ENCODE results near the gene CTNNA3.
A peak's percentile ranks its signal among the peaks of the same experiment; 100 is the strongest.
"Not testable (repeated sequence)": the region's sequence is repeated elsewhere in the genome, so short reads cannot be mapped to it uniquely, and the experiment has no call there.

Gene CTNNA3

GRCh38 chr10:67259319-67259929, 436.6 kb downstream of the CTNNA3 start:
- H3K27ac ChIP-seq (ENCODE audit: low read length), result no peak overlapping the region

GRCh38 chr10:67257427-67258144, 438.4 kb downstream of the CTNNA3 start:
- no peaks in the 10 kb centered on the region for H3K36me3 ChIP-seq (ENCODE audit: control insufficient read depth, low read depth, low read length)

More at GRCh38 chr10:67259319-67259929, 436.6 kb downstream of the CTNNA3 start:
- H3K9me3 ChIP-seq (ENCODE audit: control insufficient read depth, low read depth, low read length), result no peaks in the 10 kb centered on the region
- no peaks in the 10 kb centered on the region for H3K27me3 ChIP-seq (ENCODE audit: control insufficient read depth, insufficient read depth, low read length)
- H3K4me1 ChIP-seq (ENCODE audit: control insufficient read depth, low read depth, low read length), result peaks cover 5% of the 10 kb centered on the region
- no peaks in the 10 kb centered on the region for H3K36me3 ChIP-seq (ENCODE audit: control insufficient read depth, low read depth, low read length)
- no peak overlapping the region for H3K9ac ChIP-seq (ENCODE audit: low read length)
- H3K4me3 ChIP-seq (ENCODE audit: low read length), result no peak overlapping the region

DNA sequence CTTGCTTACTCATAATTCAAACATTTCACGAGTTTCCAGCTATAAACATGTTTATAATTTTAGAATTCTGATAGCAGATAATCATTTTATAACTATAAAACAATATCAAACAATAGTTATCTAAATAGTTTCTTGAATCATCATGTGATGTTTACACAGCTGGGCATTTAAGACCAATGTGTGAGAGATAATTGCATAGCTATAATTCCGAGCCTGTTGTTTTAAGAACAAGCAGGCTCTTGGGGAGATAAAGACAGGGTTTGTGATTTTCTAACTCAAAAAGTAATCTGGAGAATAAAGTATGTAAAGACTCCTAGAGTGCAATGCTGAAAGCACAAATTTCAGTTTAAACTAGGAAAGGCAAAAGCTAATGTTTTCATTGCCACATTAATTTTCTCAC, 439.0 kb downstream of the CTNNA3 start:
- no peak overlapping the region for H3K4me3 ChIP-seq (ENCODE audit: low read length)
- H3K9ac ChIP-seq (ENCODE audit: low read length), result no peak overlapping the region
- H3K9me3 ChIP-seq (ENCODE audit: control insufficient read depth, low read depth, low read length), result no peaks in the 10 kb centered on the region
- no peaks in the 10 kb centered on the region for H3K27me3 ChIP-seq (ENCODE audit: control insufficient read depth, insufficient read depth, low read length)
- no peak overlapping the region for H3K27ac ChIP-seq (ENCODE audit: low read length)
- no peaks in the 10 kb centered on the region for H3K4me1 ChIP-seq (ENCODE audit: control insufficient read depth, low read depth, low read length)
- no peaks in the 10 kb centered on the region for H3K36me3 ChIP-seq (ENCODE audit: control insufficient read depth, low read depth, low read length)

More at GRCh38 chr10:67257427-67258144, 438.4 kb downstream of the CTNNA3 start:
- H3K4me3 ChIP-seq (ENCODE audit: low read length), result no peak overlapping the region
- H3K27ac ChIP-seq (ENCODE audit: low read length), result no peak overlapping the region
- H3K27me3 ChIP-seq (ENCODE audit: control insufficient read depth, insufficient read depth, low read length), result no peaks in the 10 kb centered on the region
- no peak overlapping the region for H3K9ac ChIP-seq (ENCODE audit: low read length)
- no peaks in the 10 kb centered on the region for H3K9me3 ChIP-seq (ENCODE audit: control insufficient read depth, low read depth, low read length)
- H3K4me1 ChIP-seq (ENCODE audit: control insufficient read depth, low read depth, low read length), result no peaks in the 10 kb centered on the region

GRCh38 chr10:67250686-67251085, 445.3 kb downstream of the CTNNA3 start:
- Histone ChIP-seq H3K4me3 (ENCODE audit: low read length) (no peak overlapping the region), H3K27ac (ENCODE audit: low read length) (no peak overlapping the region), H3K9ac (ENCODE audit: low read length) (no peak overlapping the region), H3K9me3 (ENCODE audit: control insufficient read depth, low read depth, low read length) (no peaks in the 10 kb centered on the region), H3K4me1 (ENCODE audit: control insufficient read depth, low read depth, low read length) (no peaks in the 10 kb centered on the region), H3K36me3 (ENCODE audit: control insufficient read depth, low read depth, low read length) (no peaks in the 10 kb centered on the region), H3K27me3 (ENCODE audit: control insufficient read depth, insufficient read depth, low read length) (no peaks in the 10 kb centered on the region)

- Histone ChIP-seq H3K4me1 (ENCODE audit: control insufficient read depth, low read depth, low read length) (peaks cover 13% of the 10 kb centered on the region), H3K4me3 (ENCODE audit: low read length) (no peak overlapping the region), H3K9ac (ENCODE audit: low read length) (no peak overlapping the region), H3K9me3 (ENCODE audit: control insufficient read depth, low read depth, low read length) (no peaks in the 10 kb centered on the region), H3K27me3 (ENCODE audit: control insufficient read depth, insufficient read depth, low read length) (no peaks in the 10 kb centered on the region), H3K36me3 (ENCODE audit: control insufficient read depth, low read depth, low read length) (no peaks in the 10 kb centered on the region), H3K27ac (ENCODE audit: low read length) (no peak overlapping the region)
Measured at GRCh38 chr10:67246066-67246555, 449.9 kb downstream of the CTNNA3 start.

GRCh38 chr10:67242528-67242927, 453.5 kb downstream of the CTNNA3 start:
- Histone ChIP-seq H3K4me1 (ENCODE audit: control insufficient read depth, low read depth, low read length) (peaks cover 13% of the 10 kb centered on the region), H3K36me3 (ENCODE audit: control insufficient read depth, low read depth, low read length) (no peaks in the 10 kb centered on the region), H3K4me3 (ENCODE audit: low read length) (no peak overlapping the region), H3K9me3 (ENCODE audit: control insufficient read depth, low read depth, low read length) (no peaks in the 10 kb centered on the region), H3K27me3 (ENCODE audit: control insufficient read depth, insufficient read depth, low read length) (no peaks in the 10 kb centered on the region), H3K9ac (ENCODE audit: low read length) (no peak overlapping the region), H3K27ac (ENCODE audit: low read length) (no peak overlapping the region)

- H3K27ac ChIP-seq (ENCODE audit: low read length), result no peak overlapping the region
- H3K4me3 ChIP-seq (ENCODE audit: low read length), result no peak overlapping the region
- H3K4me1 ChIP-seq (ENCODE audit: control insufficient read depth, low read depth, low read length), result peaks cover 13% of the 10 kb centered on the region
- no peaks in the 10 kb centered on the region for H3K36me3 ChIP-seq (ENCODE audit: control insufficient read depth, low read depth, low read length)
- no peaks in the 10 kb centered on the region for H3K9me3 ChIP-seq (ENCODE audit: control insufficient read depth, low read depth, low read length)
- H3K27me3 ChIP-seq (ENCODE audit: control insufficient read depth, insufficient read depth, low read length), result no peaks in the 10 kb centered on the region
- no peak overlapping the region for H3K9ac ChIP-seq (ENCODE audit: low read length)
Measured at GRCh38 chr10:67241451-67241850, 454.5 kb downstream of the CTNNA3 start.

DNA sequence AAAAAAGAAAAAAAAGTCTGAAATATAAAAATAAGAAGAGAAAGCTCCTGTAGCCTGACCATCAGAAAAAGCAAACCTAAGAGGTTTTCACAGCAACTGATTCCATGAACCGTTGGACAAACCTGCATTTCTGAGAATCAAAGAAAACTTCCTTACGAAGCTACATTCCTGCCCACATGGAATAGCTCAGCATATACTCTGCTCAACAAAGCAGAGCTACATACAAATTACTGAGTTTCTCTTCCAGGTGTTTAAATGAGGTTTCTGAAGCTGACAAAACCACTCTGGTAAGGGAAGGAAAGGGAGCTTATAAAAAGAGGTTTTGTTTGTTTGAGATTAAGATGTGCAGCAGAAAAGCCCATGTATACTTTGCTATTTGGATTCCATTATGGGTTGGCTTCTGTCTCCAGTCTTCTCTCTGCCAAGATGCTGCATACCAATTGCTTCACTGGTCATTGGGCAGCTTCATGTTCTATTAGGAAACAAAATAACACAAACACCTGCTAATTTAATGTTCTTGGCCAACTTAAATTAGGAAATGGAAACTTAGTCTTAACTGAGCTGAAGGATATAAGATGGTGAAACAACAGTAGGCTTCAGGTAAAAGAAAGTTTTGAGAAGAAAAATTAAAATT, 456.0 kb downstream of the CTNNA3 start:
- no peaks in the 10 kb centered on the region for H3K27me3 ChIP-seq (ENCODE audit: control insufficient read depth, insufficient read depth, low read length)
- H3K9me3 ChIP-seq (ENCODE audit: control insufficient read depth, low read depth, low read length), result no peaks in the 10 kb centered on the region
- no peak overlapping the region for H3K27ac ChIP-seq (ENCODE audit: low read length)
- no peak overlapping the region for H3K4me3 ChIP-seq (ENCODE audit: low read length)
- H3K4me1 ChIP-seq (ENCODE audit: control insufficient read depth, low read depth, low read length), result peaks cover 13% of the 10 kb centered on the region
- H3K36me3 ChIP-seq (ENCODE audit: control insufficient read depth, low read depth, low read length), result no peaks in the 10 kb centered on the region
- H3K9ac ChIP-seq (ENCODE audit: low read length), result no peak overlapping the region

DNA sequence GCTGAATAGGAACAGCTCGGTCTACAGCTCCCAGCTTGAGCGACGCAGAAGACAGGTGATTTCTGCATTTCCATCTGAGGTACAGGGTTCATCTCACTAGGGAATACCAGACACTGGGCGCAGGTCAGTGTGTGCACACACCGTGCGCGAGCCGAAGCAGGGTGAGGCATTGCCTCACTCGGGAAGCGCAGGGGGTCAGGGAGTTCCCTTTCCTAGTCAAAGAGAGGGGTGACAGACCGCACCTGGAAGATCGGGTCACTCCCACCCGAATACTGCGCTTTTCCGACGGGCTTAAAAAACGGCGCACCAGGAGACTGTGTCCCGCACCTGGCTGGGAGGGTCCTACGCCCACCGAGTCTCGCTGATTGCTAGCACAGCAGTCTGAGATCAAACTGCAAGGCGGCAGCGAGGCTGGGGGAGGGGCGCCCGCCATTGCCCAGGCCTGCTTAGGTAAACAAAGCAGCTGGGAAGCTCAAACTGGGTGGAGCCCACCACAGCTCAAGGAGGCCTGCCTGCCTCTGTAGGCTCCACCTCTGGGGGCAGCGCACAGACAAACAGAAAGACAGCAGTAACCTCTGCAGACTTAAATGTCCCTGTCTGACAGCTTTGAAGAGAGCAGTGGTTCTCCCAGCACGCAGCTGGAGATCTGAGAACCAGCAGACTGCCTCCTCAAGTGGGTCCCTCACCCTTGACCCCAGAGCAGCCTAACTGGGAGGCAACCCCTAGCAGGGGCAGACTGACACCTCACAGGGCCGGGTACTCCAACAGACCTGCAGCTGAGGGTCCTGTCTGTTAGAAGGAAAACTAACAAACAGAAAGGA, 465.1 kb downstream of the CTNNA3 start:
- peak overlapping the region; percentile 61 for H3K9ac ChIP-seq (ENCODE audit: low read length)
- H3K4me3 ChIP-seq (ENCODE audit: low read length), result peak overlapping the region; percentile 65
- H3K4me1 ChIP-seq (ENCODE audit: control insufficient read depth, low read depth, low read length); H3K27ac ChIP-seq (ENCODE audit: low read length); H3K27me3 ChIP-seq (ENCODE audit: control insufficient read depth, insufficient read depth, low read length); H3K9me3 ChIP-seq (ENCODE audit: control insufficient read depth, low read depth, low read length); H3K36me3 ChIP-seq (ENCODE audit: control insufficient read depth, low read depth, low read length): not testable (repeated sequence)

- Histone ChIP-seq H3K4me3 (ENCODE audit: low read length) (no peak overlapping the region), H3K4me1 (ENCODE audit: control insufficient read depth, low read depth, low read length) (no peaks in the 10 kb centered on the region), H3K36me3 (ENCODE audit: control insufficient read depth, low read depth, low read length) (no peaks in the 10 kb centered on the region), H3K27ac (ENCODE audit: low read length) (no peak overlapping the region), H3K27me3 (ENCODE audit: control insufficient read depth, insufficient read depth, low read length) (peaks cover under 1% of the 10 kb centered on the region), H3K9ac (ENCODE audit: low read length) (no peak overlapping the region), H3K9me3 (ENCODE audit: control insufficient read depth, low read depth, low read length) (no peaks in the 10 kb centered on the region)
Measured at GRCh38 chr10:67225226-67225625, 470.8 kb downstream of the CTNNA3 start.

DNA sequence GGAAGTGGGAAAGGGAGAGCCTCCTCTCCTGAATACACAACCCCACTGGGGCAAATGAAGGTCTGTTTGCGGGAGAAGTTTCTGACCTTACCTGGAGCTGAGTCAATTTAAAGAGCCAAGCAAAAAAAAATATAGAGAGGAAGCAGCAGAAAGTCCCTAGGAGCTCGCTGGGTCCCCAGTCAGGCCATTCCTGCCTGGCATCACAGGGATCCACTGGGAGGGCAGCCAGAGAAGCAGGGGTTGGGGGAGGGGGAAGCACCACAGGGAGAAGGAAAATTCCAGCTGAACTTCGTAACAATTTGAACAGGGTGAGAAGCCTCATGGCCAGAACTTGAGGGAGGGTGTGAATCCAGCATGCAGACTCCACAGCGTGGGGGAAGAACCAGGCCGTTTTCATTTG, 471.4 kb downstream of the CTNNA3 start:
- H3K27me3 ChIP-seq (ENCODE audit: control insufficient read depth, insufficient read depth, low read length), result no peaks in the 10 kb centered on the region
- no peak overlapping the region for H3K9ac ChIP-seq (ENCODE audit: low read length)
- no peak overlapping the region for H3K27ac ChIP-seq (ENCODE audit: low read length)
- H3K4me1 ChIP-seq (ENCODE audit: control insufficient read depth, low read depth, low read length), result no peaks in the 10 kb centered on the region
- H3K4me3 ChIP-seq (ENCODE audit: low read length), result no peak overlapping the region
- no peaks in the 10 kb centered on the region for H3K9me3 ChIP-seq (ENCODE audit: control insufficient read depth, low read depth, low read length)
- no peaks in the 10 kb centered on the region for H3K36me3 ChIP-seq (ENCODE audit: control insufficient read depth, low read depth, low read length)
